K562 (cell line): ENCODE data around the gene TADA1. TPM values are rescaled to one million over a fixed set of nuclear protein-coding genes. Genes with fewer than 3 reads are reported as not detected.
A peak's percentile ranks its signal among the peaks of the same experiment; 100 is the strongest.

Source experiments
- ATF2 ChIP-seq: sonication (generic); formaldehyde crosslinking; IDR thresholded peaks from 2 replicates; pipeline ENCODE4 v1.8.1; 2022; ENCODE audit warnings: missing genetic modification reagents
- E2F6 ChIP-seq, 2 experiments: IDR thresholded peaks; 2 replicates each; pipeline ENCODE4 v1.6.1; 2011; ENCODE audit warnings: borderline replicate concordance in 1 of 2, control low read depth in 1 of 2, low read depth in 1 of 2, low read length in 1 of 2, mild to moderate bottlenecking in 1 of 2, mixed read lengths in 1 of 2, moderate library complexity in 1 of 2; ENCODE audit not compliant: insufficient read depth in 1 of 2, insufficient read length in 1 of 2, poor library complexity in 1 of 2, severe bottlenecking in 1 of 2; ENCODE audit errors: extremely low read depth in 1 of 2
- KDM1A ChIP-seq, 2 experiments: fragments of 450-650 bp; IDR thresholded peaks; 2 replicates each; pipeline ENCODE4 v1.6.1; 2016; ENCODE audit warnings: mild to moderate bottlenecking in 2 of 2
- SNAPC5 ChIP-seq: fragments of 250-450 bp; sonication (Bioruptor Pico); IDR thresholded peaks from 2 replicates; pipeline ENCODE4 v1.8.0; 2021; ENCODE audit warnings: moderate library complexity, mild to moderate bottlenecking, inconsistent platforms
- ZNF197 ChIP-seq: fragments of 200-800 bp; sonication (Bioruptor generic); IDR thresholded peaks from 2 replicates; pipeline ENCODE4 v1.6.1; 2016; ENCODE audit warnings: low read depth, missing genetic modification characterization, missing compliant biosample characterization
- polyA plus RNA-seq, 8 experiments: library from polyadenylated mRNA; depleted of rRNA in 4 of 8; stranded (reverse) in 5 of 8; unstranded in 3 of 8; fragments of >200 nt; fragmentation: Nextera tagmentation in 2 of 8; fragmentation: Illumina TruSeq in 1 of 8; extraction: Ambion mirVana in 2 of 8; extraction: Trizol in 1 of 8; gene quantifications; 2 replicates each; pipeline versions ENCODE4 v1.2.1 to v1.2.3, GENCODE V29; 2011 to 2014; ENCODE audit warnings: inconsistent platforms in 1 of 8, missing spikeins in 1 of 8
- total RNA-seq, 7 experiments: library from RNA; depleted of rRNA in 6 of 7; stranded (reverse); fragments of >200 nt in 6 of 7; fragmentation: Illumina TruSeq in 2 of 7; extraction: Trizol in 2 of 7; gene quantifications; 2 replicates each; pipeline versions ENCODE4 v1.2.1 to v1.2.3, GENCODE V29; 2011 to 2021; ENCODE audit warnings: low replicate concordance in 1 of 7

Gene TADA1
- total and polyA plus RNA-seq, 9 of the 15 experiments (the other 6 are each of a cell fraction or from before 2014, with no cell fraction given), result 15.9 to 76.5 (median 28.7) TPM

- no peak for TF ChIP-seq ATF2
- peak; percentile 70; the same call in 1 of the 2 replicates for TF ChIP-seq ZNF197 (CRISPR knock-in tag)
- TF ChIP-seq SNAPC5 (CRISPR knock-in tag), result no peak
- peak; percentile 91 to 94 for TF ChIP-seq E2F6 (IDR thresholded peaks at IDR 0.05; ENCODE audit: borderline replicate concordance in 1 of 2, extremely low read depth in 1 of 2, insufficient read depth in 1 of 2, insufficient read length in 1 of 2, low read depth in 1 of 2, low read length in 1 of 2, poor library complexity in 1 of 2, severe bottlenecking in 1 of 2)
- TF ChIP-seq KDM1A (IDR thresholded peaks at IDR 0.05), result peak in 1 of 2 experiments; percentile 54; a peak in 1 of 4 replicates
These were observed 37.1 kb downstream of the TADA1 start, which contains the start of gene POGK (continued) for GRCh38 chr1:166838766-166839599.
